Hematopoietic multipotent progenitor cell treated with erythropoietin and hydrocortisone succinate and interleukin-3 and kit ligand, for 4 days (in vitro differentiated cells): Measurements from ENCODE around the gene PINK1.

ENCODE experiments used
- DNase-seq: peaks from one replicate; pipeline ENCODE4 v3.0.0-alpha.2; 2015

Gene PINK1

DNA sequence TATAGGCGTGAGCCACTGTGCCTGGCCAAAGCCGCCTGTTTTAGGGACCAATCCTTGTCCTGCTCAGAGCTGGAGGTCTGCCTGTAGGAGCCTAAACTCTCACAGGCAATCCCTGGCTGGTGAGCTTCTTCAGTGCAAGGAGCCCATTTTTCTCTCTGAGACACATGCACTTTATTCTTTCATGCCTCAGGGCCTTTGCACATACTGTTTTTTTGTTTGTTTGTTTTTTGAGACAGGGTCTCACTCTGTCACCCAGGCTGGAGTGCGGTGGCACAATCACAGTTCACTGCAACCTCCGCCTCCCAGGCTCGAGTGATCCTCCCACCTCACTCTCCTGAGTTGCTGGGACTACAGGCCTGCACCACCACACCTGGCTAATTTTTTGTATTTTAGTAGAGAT lies 21.6 kb upstream of the PINK1 start:
- DNase-seq = no peak

- DNase-seq = no peak
These were observed 21.0 kb upstream of the PINK1 start for GRCh38 chr1:20612221-20612746.

DNA sequence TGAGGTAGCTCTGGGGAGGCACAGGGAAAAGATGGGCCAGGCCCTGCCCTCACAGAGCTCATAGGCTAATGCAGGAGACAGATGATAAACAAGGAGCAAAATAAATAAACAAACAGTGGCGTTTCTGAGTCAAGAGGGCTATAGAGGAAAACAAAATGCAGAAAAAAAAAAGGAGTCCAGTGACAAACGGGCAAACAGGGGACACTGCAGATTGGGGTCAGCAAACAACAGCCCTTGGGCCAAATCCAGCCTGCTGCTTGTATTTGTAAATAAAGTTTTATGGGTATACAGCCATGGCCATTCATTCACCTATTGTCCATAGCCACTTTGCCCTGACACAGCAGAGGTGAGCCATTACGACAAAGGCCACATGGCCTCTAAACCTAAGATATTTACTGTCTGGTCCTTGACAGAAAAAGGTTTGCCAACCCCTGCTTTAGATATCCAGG lies 19.1 kb upstream of the PINK1 start:
- no peak for DNase-seq

DNA sequence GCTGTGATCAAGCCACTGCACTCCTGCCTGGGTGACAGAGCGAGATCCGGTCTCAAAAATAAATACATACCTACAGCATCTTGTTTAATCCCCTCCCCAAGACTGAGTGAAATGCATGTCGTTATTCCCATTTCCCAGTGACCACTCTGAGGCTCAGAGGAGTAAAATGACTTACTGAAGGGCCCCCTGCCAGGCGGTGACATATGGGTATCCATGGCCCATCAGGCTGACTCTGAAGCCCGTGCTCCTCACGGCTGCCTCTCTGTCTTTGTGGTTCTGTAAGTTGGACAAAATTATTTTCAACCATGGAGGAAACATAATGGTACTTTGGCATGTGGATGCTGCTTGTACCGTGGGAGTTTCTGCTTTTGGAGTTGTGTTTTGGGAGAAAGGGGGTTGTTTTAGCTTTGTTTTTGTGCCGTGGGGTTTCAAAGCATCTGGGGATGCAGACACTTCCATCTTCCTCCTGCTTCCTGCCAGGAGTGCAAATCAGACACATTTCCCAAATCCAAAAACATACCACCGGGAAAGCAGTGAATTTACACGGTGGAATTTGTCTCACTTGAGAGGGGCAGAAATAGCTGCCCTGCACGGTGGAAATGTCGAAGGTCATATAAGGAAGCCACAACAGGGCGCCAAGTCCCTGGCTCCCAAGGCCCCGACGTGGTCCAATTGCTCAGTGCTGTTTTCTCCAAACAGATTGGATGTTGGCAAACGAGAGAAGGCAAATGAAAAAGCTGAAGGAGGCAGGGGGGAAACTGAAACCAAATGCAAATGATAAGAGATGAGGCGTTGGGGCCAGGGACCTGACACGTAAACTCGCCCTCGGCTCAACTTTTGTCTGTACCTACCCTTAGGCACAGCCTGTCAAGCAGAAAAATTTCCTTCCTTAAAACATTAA lies 17.1 kb upstream of the PINK1 start:
- peak; percentile 6 for DNase-seq

DNA sequence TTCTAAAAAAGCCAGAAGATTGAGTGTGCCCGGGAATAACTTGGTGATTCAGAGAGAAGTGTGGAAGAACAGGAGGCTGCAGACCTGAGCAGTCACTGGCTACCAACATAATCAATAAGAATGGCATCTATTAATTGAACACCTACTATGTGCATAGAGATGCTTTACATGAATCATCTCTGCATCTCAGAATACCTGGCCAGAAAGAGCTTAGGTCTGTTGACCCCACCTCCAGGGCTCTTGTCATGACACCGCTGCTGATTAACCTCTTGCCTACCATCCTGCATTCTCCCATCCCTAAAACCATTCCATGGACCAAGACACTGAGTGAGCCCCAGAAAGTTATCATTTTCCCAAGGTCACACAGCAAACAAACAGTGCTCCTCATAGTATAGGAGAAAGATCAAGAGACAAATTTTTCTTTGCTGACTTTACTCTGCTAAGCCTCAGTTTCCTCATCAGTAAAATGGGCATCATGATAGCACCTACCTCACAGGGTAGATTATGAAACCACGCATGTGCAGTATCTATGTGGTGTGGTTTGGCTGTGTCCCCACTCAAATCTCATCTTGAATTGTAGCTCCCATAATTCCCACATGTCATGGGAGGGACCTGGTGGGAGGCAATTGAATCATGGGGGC lies 16.3 kb upstream of the PINK1 start:
- DNase-seq = no peak

DNA sequence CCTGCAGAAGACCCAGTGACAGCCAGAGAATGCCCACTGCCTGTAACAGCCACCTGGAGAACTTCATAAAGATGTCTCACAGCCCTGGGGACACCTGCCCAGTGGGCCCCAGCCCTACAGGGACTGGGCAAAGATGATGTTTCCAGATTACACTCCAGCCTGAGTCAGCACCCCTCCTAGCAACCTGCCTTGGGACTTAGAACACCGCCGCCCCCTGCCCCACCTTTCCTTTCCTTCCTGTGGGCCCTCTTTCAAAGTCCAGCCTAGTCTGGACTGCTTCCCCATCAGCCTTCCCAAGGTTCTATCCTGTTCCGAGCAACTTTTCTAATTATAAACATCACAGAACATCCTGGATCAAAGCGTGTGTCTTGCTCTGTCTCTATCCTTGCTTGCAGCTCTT lies 14.7 kb upstream of the PINK1 start:
- no peak for DNase-seq

DNA sequence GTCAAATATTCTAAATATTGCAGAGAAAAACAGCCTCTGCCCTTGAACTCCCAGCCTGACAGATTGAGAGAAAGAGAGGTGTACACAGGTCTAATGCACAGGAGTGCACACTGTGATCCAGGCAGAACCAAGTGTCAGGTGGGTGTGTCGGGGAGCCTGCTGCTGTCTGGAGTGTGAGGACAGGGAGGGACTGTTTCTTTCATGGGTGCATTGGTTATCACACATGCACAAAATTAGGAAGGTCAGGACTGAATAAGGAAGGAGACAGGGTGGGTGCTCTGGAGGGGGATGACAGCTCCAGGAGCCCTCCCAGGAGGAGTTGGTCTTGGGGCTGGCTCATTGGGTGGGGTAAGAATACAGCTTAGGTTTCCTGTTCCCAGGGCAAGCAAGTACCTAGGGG lies 13.3 kb upstream of the PINK1 start:
- DNase-seq = no peak

DNA sequence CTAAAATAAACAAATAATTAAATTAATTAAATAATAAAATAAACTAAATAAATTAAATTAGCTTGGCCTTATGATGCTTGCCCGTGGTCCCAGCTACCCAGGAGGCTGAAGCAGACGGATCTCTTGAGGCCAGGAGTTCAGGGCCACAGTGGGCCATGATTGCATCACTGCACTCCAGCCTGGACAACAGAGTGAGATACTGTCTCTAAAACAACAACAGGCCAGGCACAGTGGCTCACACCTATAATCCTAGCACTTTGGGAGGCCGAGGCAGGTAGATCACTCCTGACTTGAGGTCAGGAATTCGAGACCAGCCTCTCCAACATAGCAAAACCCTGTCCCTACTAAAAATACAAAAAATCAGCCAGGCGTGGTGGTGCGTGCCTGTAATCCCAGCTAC lies 12.2 kb upstream of the PINK1 start:
- DNase-seq = no peak

- DNase-seq = no peak
These were observed 8.5 kb upstream of the PINK1 start for GRCh38 chr1:20624709-20625108.

DNA sequence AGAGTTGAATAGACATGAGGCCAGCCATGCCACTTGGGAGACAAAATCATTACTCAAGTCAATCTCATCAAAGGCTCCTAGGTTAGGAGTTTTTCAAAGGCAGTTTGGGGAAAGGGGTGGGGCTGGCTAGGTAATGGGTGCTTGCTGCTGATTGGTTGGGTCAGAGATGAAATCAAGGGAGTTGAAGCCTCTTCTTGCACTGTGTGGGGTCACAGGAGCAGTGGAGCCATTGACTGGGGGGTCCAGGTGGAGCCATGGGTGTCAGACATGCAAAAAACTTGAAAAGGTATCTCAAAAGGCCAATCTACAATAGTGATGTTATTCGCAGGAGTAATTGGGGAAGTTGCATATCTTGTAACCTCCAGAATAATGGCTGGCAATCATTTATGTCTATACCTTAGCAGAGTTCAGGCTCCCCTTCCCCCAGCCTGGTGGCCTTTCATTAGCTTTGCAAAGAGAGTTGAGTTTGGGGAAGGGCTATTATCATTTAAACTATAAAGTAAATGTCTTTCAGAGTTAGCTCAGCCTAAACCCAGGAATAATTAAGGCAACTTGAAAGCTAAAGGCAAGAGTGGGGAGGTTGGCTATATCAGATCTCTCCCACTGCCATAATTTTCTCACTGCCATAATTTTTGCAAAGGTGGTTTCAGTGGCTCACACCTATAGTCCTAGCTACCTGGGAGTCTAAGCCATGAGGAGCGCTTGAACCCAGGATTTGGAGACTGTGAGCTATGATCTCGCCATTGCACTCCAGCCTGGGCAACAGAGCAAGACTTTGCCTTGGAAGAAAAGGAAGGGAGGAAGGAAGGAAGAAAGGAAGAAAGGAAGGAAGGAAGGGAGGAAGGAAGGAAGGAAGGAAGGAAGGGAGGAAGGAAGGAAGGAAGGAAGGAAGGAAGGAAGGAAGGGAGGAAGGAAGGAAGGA lies 7.8 kb upstream of the PINK1 start:
- peak; percentile 10 for DNase-seq

GRCh38 chr1:20626098-20626427 lies 7.2 kb upstream of the PINK1 start:
- DNase-seq = no peak

- no peak for DNase-seq
These were observed 6.7 kb upstream of the PINK1 start for GRCh38 chr1:20626524-20626923.

GRCh38 chr1:20630729-20631128 lies 2.5 kb upstream of the PINK1 start:
- no peak for DNase-seq

DNA sequence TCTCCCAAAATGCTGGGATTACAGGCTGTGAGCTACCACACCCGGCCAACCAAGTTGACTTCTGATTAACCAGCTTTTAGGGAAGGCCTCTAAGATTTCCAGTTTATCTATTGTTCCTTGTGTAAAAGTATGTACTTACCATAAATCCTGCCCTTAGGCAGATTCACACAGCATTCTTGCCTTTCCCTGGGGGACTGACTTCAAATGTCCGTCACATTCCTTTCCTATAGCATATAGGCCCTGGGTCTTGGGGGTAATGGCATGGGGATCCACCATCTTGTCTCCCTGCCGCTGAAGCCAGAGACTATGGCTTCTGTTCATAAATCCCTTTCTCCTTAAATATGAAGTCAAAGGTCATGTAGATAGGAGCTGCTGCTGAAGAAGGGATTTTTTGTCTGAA lies 872 bp upstream of the PINK1 start:
- no peak for DNase-seq

DNA sequence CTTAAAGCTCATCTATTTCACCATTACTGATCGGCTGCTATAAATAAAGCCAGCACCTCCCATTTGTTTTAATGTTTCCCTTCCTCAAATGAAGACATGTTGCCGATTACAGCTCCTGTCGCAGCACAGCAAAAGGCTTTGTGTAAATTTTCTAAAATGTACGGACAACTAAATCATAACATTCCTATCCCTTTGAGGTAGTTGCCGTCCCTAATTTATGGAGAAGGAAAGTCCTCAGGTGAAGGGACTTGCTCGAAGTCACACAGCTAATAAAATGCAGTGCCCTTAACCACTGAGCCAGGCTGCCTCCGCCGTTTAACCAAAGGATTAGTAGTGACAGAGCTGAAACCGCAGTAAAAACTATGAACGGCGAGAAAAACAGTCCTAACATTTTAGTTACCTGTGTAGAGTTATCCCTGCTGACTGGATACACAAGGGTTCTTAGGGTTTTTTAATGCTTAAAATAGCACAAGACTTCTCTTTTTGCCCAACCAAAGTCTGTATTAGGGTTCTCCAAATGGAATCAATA lies 871 bp downstream of the PINK1 start:
- DNase-seq = no peak

DNA sequence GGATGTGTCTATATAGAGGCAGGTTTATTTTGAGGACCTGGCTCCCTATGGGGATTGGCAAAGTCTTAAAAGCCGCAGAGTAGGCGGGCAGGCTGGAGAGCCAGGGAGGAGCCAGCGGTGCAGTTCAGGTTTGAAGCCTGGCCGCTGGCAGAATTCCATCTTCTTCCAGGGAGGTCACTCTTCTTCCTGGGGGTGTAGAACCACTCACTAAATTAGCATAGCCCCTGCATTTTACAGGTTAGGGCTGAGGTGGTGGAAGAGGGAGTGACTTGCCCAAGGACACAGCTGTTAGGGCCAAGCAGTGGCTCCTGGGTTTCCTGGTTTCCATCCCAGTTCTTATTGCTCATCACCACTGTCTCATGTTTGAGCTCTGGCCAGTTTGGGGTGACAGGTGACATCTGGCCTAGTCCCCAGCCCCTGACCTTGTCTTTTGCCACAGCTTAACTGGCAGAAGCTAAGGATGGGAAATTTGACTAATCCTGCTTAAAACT lies 1.4 kb downstream of the PINK1 start:
- DNase-seq = peak; percentile 83

GRCh38 chr1:20636785-20637347 lies 3.6 kb downstream of the PINK1 start:
- DNase-seq = no peak

GRCh38 chr1:20640183-20640597 lies 6.9 kb downstream of the PINK1 start:
- DNase-seq = peak; percentile 82

DNA sequence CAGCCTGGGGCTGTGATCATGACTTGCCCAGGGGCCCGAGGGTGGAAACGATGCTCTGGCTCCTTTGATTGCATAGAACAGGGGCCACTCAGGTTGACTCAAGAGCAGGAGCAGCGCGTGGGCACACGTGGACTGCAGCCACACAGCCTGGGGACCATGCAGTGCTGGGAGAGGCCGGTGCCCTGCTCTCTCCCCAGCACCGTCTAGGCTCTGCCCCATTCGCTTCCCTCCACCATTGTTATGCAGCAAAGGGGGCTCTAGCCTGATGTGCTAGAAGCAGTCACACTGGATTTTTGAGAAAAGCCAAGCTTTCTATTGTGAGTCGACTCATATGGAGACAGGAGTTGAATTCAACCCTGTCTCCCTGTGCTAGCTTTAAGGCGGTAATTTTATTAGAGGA lies 8.7 kb downstream of the PINK1 start:
- no peak for DNase-seq

GRCh38 chr1:20643080-20643479 lies 9.8 kb downstream of the PINK1 start:
- DNase-seq = no peak

DNA sequence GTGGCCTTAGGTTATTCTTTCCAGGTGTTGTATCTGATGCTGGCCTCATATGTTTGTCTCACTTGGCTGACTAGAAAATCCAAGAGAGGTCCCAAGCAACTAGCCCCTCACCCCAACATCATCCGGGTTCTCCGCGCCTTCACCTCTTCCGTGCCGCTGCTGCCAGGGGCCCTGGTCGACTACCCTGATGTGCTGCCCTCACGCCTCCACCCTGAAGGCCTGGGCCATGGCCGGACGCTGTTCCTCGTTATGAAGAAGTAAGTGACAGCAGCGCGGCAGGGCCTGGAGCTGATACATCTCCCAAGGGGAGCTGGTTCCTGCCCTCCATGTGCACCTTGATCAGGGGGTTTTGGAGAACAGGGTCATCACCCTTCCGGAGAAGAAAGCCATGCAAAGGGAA lies 11.2 kb downstream of the PINK1 start:
- no peak for DNase-seq

DNA sequence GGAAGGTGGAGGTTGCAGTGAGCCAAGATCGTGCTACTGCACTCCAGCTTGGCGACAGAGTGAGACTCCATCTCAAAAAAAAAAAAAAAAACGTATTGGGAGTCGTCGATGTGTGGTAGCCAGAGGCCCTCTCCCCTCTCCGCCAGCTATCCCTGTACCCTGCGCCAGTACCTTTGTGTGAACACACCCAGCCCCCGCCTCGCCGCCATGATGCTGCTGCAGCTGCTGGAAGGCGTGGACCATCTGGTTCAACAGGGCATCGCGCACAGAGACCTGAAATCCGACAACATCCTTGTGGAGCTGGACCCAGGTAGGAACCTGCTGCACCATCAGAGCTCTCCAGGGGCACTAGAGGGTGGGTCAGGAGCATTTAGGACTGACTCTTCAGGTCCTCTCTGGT lies 12.2 kb downstream of the PINK1 start:
- no peak for DNase-seq
